GM21360 (cell line): Measurements from ENCODE around the gene MISP.
"Not testable (repeated sequence)": the region's sequence is repeated elsewhere in the genome, so short reads cannot be mapped to it uniquely, and the experiment has no call there.

ENCODE experiments used
- ATAC-seq: cut with Tn5 transposase; IDR thresholded peaks from one replicate; pipeline ENCODE4 v1.9.1; 2021; ENCODE audit warnings: mild to moderate bottlenecking, moderate library complexity; ENCODE audit not compliant: unreplicated experiment

MISP gene

DNA sequence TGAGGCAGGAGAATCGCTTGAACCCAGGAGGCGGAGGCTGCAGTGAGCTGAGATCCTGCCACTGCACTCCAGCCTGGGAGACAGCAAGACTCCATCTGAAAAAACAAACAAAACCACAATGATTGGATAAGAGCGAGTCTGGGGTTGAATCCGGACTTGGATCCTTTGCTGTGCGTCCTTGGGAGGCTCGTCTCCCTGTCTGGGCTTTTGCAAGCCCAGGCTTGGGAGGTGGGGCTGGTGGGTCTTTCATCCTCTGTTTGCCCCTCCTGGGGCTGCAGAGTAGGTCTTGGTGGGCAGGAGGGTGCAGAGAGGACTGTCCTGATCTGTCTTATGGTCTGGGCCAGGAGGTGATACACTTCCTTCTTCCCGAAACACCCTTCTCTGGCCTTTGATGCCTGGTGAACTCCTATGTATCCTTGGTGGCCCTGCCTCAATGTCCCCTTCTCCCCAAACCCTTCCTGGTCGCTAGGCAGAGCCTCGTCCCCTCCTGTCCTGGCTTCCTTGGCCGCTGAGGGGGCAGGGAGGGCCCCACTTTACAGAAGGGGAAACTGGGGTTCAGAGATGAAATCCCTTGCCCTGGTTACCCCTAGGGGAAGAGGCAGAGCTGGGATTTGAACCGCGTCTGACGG lies 25.3 kb upstream of the MISP start:
- ATAC-seq, result no peak

DNA sequence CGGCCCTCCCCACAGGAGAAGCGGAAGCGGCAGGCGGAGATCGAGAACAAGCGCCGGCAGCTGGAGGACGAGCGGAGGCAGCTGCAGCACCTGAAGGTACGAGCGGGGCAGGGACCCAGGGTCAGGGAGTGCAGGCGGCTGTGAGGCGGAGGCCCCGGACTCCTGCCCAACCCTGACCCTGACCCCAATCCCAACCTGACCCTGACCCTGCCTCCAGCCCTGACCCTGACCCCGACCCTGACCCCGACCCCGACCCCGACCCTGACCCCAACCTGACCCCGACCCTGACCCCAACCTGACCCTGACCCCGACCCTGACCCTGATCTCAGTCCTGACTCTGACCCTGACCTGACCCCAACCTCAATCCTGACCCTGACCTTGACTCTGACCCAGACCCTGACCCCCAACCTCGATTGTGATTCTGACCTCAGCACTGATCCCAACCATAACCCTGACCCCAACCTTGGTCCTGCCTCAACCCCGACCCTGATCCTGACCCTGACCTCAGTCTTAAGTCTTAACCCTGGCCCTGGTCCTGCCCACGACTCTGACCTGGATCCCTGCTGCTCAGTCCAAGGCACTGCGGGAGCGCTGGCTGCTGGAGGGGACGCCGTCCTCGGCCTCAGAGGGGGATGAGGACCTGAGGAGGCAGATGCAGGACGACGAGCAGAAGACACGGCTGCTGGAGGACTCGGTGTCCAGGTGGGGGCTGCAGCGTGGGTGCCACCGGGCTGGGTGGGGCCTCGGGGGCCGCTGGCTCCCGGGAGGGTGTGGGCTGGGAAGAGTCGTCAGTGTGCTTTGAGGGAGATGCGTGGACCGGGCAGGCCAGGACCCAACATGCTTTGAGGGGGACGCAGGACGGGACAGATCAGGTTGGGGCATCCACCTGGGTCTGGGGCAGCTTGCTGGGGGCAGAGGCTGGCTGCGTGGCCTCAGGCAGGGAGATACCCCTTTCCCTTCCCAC lies 23.6 kb upstream of the MISP start:
- ATAC-seq, result no peak

DNA sequence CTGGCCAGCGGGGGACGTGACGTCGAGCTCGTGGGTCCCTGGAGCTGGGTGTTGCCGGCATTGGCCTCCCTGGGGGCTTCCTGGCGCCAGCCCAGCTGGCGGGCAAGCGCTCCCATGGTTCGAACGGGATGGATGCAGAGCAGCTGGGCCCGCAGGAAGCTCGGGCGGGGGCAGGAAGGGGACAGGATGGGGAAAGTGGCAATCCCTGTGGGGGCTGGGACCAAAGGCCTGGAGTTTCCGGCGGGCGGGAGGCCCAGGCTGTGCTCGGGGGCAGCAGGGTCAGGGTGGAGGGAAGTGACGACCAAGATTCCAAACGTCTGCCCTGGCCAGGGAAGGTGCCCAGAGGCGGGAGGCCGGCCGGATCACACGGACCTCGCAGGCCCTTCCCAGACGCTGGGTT lies 22.9 kb upstream of the MISP start:
- ATAC-seq, result no peak

DNA sequence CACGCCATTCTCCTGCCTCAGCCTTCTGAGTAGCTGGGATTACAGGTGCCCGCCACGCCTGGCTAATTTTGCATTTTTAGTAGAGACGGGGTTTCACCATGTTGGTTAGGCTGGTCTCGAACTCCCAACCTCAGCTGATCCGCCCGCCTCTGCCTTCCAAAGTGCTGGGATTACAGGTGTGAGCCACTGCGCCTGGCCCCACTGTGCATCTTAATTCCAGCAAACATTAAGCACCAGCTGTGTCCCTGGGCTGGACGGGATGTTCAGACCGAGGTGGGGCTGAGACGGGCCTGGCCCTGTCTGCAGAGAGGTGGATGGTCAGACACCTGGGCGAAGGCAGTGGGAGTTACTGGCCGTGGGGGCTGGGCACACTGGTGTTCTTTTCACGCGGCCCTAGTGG lies 21.3 kb upstream of the MISP start:
- not testable (repeated sequence) for ATAC-seq

DNA sequence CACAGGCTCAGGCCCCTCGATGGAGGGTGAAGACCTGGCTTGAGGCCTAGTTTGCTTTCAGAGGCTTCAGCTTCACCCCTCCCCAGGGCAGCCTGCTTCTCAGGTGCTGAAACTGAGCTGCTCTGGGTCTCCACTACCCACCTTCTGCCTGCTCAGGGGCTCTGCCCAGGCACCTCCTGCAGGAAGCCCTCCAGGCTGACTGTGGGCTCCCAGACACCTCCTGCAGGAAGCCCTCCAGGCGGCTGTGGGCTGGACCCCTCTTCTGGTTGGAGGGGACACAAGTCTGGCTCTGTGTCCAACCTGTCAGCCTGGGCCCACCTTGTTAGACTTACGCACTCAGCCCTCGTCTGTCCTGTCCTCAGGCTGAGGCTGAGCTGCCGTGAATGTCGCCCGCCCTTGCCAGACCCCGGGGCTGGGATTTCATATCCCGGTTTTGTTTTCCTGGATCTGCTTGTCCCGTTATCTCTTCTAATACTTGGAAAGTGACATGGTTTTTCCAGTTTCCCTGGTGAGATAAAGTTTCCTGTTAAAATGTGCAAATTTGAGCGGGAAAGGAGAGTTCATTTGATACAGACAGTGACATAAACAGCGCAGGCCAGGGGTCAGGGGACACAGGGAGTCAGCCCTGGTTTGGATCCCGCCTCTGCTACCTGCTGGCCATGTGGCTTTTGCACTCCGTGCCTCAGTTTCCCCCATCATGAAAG lies 20.8 kb upstream of the MISP start:
- no peak for ATAC-seq

DNA sequence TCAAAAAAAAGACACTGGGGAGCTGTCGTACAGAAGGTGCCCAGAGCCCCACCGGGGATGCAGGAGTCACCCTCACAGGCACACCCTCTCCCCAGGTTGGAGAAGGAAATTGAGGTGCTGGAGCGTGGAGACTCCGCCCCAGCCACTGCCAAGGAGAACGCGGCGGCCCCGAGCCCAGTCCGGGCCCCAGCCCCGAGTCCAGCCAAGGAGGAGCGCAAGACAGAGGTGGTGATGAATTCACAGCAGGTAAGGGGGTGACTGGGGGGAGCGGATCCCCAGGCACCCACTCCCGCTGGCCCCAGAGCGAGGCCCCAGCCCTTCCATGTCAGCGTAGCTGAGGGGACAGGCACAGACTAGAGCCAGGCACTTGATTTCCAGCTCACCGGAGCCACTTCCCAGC lies 19.9 kb upstream of the MISP start:
- ATAC-seq, result no peak

DNA sequence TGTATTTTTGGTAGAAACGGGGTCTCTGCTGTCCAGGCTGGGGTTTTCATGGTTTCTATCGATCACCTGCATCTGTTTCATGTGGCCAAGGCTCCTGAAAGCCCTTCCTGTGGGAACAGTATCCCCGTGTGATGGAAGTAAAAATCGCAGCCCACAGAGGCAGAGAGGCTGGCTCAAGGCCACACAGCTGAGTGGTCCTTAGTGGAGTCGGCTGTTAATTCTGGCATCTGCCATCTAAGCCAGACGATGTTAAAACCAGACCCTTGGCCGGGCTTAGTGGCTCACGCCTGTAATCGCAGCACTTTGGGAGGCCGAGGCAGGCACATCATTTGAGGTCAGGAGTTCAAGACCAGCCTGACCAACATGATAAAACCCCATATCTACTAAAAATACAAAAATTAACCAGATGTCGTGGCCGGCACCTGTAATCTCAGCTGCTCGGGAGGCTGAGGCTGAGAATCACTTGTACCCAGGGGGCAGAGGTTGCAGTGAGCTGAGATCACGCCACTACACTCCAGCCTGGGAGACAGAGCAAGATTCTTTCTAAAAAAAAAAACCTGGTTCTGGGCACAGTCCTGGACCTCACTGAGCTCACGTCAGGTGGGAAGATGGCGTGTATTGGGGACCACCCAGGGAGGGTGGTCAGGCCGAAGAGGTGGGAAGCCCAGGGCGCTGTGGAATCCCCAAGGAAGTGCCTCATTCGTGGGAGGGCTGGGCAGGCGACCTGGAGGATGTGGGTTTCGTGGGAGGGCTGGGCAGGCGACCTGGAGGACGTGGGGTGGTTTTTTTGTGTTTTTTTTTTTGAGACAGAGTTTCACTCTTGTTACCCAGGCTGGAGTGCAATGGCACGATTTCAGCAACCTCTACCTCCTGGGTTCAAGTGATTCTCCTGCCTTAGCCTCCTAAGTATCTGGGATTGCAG lies 18.5 kb upstream of the MISP start:
- no peak for ATAC-seq

DNA sequence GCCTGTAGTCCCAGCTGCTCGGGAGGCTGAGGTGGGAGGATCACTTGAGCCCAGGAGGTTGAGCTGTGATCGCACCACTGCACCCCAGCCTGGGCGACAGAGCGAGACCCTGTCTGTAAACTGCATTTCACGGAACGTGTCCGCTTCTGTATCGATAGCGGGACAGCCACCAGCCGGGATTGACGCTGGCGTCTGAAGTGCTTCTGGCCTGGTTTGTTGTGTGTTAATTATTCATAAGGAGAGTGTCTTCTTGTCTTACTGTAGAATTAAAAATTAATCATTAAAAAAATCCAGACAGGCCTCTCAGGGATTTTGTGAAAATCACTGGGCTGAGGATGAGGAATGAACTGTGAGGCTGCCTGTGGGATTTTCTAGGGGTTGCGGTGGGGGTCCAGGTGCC lies 16.2 kb upstream of the MISP start:
- no peak for ATAC-seq

DNA sequence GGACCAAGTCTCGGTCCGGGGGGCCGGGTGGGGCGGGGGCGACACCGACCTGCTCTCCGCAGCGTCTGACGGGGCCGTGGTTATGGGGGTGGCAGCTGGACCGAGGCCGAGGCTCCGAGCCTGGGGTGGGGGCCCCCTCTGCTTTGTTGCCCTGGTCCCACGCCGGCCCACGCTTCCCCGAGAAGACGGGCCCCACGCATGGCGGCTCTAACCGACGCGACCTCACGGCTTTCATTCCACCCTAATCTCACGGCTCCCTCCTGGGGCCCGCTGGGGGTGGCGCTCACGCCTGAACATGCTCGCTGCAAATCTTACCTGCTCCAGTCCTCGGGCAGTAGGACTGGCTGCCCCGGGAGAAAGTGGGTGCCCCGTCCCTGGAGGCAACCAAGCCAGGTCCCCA lies 14.8 kb upstream of the MISP start:
- no peak for ATAC-seq

DNA sequence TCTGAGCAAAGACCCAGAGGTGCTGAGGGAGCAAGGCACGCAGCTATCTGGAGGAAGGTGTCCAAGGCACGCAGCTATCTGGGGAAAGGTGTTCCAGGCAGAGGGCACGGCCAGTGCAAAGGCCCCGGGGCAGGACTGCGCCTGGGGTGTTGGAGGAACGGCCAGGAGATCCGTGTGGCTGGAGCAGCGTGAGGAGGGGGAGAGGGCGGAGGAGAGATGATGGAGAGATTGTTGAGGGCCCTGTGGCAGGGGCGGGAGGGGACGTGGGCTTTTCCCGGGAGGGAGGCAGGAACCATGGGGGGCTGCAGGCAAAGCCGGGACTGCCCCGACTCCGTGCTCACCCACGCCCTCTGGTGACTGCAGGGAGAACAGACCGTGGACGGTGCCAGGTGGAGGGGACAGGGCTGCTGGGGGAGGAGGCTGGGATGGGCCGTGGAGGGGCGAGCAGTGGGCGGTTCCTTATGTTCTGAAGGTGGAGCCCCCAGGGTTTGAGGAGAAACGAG lies 13.3 kb upstream of the MISP start:
- ATAC-seq, result no peak

DNA sequence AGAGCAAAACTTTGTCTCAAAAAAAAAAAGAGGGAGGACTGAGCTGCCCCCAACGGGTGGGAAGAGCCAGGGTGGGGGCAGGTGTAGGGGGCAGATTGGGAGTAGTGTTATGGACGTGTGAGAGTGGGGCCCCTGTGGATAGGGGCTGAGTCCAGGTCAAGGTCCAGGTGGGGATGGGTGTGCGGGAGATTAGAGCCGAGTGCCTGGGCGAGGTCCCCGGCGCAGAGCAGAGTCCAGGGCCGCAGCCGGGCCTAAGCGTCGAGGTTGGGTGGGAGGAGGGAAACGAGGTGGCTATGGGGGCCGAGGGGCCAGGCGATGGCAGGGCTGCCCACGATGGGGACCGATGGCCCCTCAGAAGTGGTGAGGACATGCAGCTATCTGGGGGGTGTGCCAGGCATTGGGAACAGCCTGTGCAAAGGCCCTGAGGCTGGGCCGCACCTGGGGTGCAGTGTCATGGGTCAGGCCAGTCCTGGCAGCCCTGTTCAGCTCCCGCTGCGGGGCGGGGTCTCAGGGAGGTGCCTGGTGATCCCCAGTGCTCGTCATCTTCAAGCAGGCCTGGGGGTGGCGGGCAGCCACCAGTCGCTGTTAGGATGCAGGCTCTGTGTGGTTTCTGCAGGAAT lies 12.3 kb upstream of the MISP start:
- ATAC-seq, result no peak

DNA sequence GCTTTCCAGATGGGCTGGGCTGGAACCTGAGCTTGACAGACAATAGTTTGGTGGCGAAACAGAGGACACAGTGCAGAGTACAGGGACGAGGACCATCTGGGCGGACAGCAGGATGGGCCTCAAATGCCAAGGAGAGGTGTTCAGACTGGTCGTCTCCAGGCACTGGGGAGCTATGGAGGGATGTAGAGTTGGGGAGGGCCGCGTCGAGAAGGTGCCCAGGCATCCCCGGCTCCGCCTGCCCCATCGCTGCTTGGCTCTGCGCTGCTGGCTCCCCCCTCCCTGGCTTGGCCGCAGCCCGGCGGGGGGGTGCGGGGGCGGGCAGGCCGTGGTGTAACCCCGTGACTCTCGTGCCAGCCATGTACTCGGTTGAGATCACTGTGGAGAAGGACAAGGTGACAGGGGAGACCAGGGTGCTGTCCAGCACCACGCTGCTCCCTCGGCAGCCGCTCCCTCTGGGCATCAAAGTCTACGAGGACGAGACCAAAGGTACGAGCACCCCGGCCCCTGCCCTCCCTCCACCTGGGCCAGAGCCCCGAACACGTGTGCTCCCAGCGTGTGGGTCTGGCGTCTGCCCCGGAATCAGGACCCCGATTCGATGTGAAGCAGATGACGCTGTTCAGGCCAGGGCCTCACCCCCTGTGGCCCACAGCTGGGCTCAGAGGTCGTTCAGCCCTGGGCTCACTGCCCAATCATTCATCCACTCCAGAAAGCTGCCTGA lies 10.8 kb upstream of the MISP start:
- no peak for ATAC-seq

DNA sequence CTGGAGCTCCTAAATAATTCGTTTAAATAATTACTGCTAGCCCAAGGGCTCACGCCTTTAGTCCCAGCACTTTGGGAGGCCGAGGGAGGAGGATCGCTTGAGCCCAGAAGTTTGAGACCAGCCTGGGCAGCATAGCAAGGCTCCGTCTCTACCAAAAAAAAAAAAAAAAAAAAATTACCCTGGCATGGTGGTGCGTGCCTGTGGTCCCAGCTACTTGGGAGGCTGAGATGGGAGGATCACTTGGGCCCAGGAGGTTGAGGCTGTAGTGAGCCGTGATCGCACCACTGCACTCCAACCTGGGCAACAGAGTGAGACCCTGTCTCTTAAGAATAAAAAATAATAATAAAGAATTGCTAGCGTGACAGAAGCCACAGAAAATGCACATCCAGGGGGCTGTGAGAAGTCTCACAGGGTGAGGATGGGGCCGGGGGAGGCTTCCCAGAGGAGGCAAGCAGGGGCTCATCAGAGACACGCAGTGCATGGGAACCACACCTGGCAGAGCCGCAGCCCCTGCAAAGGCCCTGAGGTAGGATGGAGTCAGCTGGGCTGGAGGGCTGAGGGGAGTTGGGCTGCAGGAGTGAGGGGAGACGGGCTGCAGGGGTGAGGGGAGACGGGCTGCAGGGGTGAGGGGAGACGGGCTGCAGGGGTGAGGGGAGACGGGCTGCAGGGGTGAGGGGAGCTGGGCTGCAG lies 10.0 kb upstream of the MISP start:
- ATAC-seq, result not testable (repeated sequence)

DNA sequence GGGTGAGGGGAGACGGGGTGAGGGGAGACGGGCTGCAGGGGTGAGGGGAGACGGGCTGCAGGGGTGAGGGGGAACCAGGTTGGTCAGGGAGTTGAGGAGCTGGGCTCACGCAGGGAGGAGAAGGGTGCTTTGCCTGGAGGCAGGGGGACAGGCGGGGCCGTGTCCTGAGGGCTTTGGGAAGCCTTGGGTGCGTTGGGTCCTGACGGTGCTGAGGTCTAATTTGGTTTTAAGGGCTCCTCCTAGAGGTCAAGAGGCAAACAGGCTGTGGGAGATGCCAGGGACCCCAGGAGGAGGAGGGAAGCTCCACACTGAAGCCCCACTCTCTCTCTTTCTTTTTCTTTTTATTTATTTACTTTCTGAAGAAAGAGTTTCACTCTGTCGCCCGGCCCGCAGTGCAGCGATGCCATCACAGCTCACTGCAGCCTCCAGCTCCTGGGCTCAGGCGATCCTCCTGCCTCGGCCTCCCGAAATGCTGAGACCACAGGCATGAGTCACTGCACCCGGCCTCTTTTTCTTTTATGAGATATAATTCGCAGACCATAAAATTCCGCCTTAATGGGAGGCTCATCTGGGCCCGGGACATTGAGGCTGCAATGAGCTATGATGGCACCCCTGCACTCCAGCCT lies 9.3 kb upstream of the MISP start:
- no peak for ATAC-seq

DNA sequence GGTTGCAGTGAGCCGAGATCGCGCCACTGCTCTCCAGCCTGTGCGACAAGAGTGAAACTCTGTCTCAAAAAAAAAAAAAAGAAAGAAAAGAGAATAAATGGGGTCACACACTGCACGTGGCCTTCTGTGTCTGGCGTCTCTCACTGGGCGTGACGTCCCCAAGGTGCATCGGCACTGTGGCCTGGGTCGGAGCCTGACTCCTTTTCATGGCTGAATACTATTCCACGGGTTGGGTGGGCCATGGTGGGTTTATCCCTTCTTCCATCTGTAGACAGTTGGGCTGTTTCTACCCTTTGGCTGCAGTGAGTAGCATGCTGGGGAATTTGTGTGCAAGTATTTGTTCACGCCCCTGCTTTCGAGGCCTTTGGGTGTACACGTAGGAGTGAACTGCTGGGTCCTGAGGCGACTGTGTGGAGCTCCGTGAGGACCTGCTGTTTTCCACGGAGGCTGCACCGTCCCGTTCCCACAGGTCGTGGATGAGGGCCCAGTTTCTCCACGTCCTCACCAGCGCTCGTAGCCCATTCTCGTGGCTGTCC lies 8.3 kb upstream of the MISP start:
- ATAC-seq, result no peak

DNA sequence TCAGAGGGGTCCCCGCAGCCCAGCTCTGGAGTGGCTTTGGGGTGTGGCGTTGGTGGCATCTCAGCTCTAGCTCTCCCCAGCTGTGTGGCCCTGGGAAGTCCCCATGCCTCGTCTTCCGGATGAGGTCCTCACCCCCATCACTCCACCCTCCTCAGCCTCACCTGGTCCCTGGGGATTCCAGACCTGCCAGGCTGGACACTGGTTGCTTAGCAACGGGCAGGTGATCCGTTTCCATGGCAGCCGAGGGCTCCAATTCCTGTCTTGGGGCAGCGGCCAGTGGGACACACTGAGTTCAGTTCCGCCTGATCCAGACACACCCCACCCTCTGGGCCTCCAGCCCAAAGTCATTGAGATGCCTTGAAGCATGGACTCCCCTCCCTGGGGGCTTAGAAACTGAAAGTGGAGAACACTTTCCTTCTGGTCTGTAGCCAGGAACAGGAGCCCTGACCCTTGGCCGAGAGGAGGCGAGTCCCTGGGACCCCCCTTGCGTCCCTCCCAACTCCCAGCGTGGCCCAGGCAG lies 7.7 kb upstream of the MISP start:
- ATAC-seq, result no peak

DNA sequence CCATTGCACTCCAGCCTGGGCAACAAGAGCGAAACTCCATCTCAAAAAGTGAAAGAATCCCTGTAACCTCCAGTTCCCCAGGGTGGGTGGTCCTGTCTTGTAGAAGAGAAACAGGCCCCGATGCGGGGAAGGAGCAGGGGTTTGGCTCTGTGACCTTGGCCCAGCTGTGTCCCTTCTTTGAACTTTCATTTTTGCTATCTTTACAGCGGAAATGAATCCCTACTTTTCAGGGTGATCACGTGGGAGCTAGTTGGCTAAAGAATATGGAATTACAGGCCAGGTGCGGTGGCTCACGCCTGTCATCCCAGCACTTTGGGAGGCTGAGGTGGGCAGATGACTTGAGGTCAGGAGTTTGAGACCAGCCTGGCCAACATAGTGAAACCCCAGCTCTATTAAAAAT lies 5.8 kb upstream of the MISP start:
- not testable (repeated sequence) for ATAC-seq
